Measurements from ENCODE around the gene ALDH4A1. TPM values are rescaled to one million over a fixed set of nuclear protein-coding genes. Genes with fewer than 3 reads are reported as not detected.
A peak's percentile ranks its signal among the peaks of the same experiment; 100 is the strongest.

Gene ALDH4A1
- total RNA-seq, 1 donor from 2014 or later, result 21.8 TPM

DNA sequence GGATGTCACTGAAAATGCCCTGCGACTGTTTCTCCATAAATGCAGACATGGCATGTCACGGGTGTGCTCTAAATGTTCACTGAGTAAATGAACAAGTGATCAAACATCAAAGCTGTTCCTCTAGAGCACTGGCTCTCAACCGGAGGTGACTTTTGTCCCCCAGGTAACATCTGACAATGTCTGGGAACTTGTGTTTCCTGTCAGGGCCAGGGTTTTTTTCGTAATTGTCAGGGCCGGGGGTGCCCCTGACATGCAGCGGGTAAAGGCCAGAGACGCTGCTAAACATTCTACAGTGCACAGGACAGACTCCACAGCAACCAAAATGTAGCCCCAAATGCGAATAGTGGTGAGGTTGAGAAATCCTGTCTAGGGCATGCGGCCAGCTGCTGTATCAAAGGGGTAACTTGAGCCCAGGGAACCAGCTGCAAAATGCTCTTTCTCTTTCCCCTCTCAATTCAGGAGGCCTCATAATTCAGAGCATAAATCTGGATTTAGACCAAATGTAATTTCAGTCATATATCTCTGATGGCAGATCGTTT is 2.0 kb downstream of the ALDH4A1 start:
- Histone ChIP-seq H3K9ac (no peak overlapping the region), H3K27me3 (peaks cover 7% of the 10 kb centered on the region), H3K9me3 (ENCODE audit: low read depth) (no peaks in the 10 kb centered on the region), H4K20me1 (ENCODE audit: low read depth) (peaks cover 10% of the 10 kb centered on the region), H3K36me3 (no peaks in the 10 kb centered on the region), H3K4me1 (peaks cover 14% of the 10 kb centered on the region), H3K4me3 (no peak overlapping the region), H3K4me2 (no peak overlapping the region), H3K79me2 (ENCODE audit: low read depth) (peaks cover 15% of the 10 kb centered on the region), H2AFZ (replicated peaks) (no peak overlapping the region), H3K27ac (no peak overlapping the region), H3F3A (ENCODE audit: low read depth) (peaks cover 5% of the 10 kb centered on the region)
- H3K27ac Mint-ChIP-seq, result no peak overlapping the region
- no peak for DNase-seq (ENCODE audit: low spot score)
- no peaks in the 10 kb centered on the region for H3K9me3 Mint-ChIP-seq
- peaks cover 2% of the 10 kb centered on the region for H3K27me3 Mint-ChIP-seq (ENCODE audit: insufficient read depth, low read depth)
- TF ChIP-seq, protein P1, sequence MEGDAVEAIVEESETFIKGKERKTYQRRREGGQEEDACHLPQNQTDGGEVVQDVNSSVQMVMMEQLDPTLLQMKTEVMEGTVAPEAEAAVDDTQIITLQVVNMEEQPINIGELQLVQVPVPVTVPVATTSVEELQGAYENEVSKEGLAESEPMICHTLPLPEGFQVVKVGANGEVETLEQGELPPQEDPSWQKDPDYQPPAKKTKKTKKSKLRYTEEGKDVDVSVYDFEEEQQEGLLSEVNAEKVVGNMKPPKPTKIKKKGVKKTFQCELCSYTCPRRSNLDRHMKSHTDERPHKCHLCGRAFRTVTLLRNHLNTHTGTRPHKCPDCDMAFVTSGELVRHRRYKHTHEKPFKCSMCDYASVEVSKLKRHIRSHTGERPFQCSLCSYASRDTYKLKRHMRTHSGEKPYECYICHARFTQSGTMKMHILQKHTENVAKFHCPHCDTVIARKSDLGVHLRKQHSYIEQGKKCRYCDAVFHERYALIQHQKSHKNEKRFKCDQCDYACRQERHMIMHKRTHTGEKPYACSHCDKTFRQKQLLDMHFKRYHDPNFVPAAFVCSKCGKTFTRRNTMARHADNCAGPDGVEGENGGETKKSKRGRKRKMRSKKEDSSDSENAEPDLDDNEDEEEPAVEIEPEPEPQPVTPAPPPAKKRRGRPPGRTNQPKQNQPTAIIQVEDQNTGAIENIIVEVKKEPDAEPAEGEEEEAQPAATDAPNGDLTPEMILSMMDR (IDR thresholded peaks at IDR 0.05), result no peak
- no peak for TF ChIP-seq EZH2phosphoT487 (IDR thresholded peaks at IDR 0.05)
- TF ChIP-seq EZH2 (IDR thresholded peaks at IDR 0.05), result no peak
- H3K4me3 Mint-ChIP-seq, result peak overlapping the region; percentile 98
- no peaks in the 10 kb centered on the region for H3K36me3 Mint-ChIP-seq
- H3K4me1 Mint-ChIP-seq, result peaks cover 13% of the 10 kb centered on the region

DNA sequence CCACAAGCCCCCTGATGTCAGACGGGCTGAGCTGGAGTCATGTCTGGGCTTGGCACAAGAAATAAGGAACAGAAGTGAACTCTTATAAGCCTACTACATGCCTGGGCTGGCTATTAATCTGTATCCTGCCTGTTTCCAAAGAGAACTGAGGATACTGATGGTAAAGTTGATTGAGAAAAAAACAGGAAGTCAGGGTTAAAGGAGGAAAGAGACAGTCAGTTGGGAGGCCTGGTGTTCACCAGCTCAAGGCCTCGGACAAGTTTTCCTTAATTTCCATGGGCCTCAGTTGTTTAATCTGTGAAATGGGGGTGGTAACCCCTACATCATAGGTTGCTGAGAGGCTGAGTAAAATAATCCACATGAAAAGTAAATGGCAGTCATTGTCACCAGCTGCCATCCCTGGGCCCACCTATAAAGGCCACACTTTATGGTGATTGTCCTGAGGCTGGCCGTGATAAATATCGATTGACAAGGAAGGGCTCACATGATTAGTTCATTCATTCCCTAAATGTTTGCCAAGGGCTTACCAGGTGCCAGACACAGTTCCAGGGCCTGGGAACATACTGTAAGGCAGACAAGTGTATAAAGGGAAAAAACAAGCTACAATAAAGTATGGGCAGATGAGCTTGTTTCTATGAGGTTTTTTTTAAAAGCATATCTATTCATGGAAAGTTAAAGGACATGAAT is 2.8 kb downstream of the ALDH4A1 start:
- H3K9ac ChIP-seq, result no peak overlapping the region
- Mint-ChIP-seq H3K36me3 (no peaks in the 10 kb centered on the region), H3K27ac (no peak overlapping the region), H3K4me1 (peaks cover 13% of the 10 kb centered on the region), H3K27me3 (ENCODE audit: insufficient read depth, low read depth) (peaks cover 2% of the 10 kb centered on the region), H3K9me3 (no peaks in the 10 kb centered on the region), H3K4me3 (no peak overlapping the region)
- no peak overlapping the region for H3K4me2 ChIP-seq
- no peaks in the 10 kb centered on the region for H3K36me3 ChIP-seq
- H3K27ac ChIP-seq, result no peak overlapping the region
- peaks cover 14% of the 10 kb centered on the region for H3K4me1 ChIP-seq
- peaks cover 5% of the 10 kb centered on the region for H3F3A ChIP-seq (ENCODE audit: low read depth)
- peaks cover 7% of the 10 kb centered on the region for H3K27me3 ChIP-seq
- H3K4me3 ChIP-seq, result no peak overlapping the region
- H3K79me2 ChIP-seq (ENCODE audit: low read depth), result peaks cover 15% of the 10 kb centered on the region
- H3K9me3 ChIP-seq (ENCODE audit: low read depth), result no peaks in the 10 kb centered on the region
- DNase-seq (ENCODE audit: low spot score), result no peak
- no peak overlapping the region for H2AFZ ChIP-seq (replicated peaks)
- H4K20me1 ChIP-seq (ENCODE audit: low read depth), result peaks cover 10% of the 10 kb centered on the region
- no peak for TF ChIP-seq EZH2phosphoT487 (IDR thresholded peaks at IDR 0.05)
- TF ChIP-seq, protein P1 (IDR thresholded peaks at IDR 0.05), result no peak
- no peak for TF ChIP-seq EZH2 (IDR thresholded peaks at IDR 0.05)

GRCh38 chr1:18898567-18898966 is 3.8 kb downstream of the ALDH4A1 start:
- peaks cover 2% of the 10 kb centered on the region for H3K27me3 Mint-ChIP-seq (ENCODE audit: insufficient read depth, low read depth)
- Histone ChIP-seq H3K4me2 (no peak overlapping the region), H3K27me3 (peaks cover 2% of the 10 kb centered on the region), H4K20me1 (ENCODE audit: low read depth) (peaks cover 10% of the 10 kb centered on the region), H3K9ac (no peak overlapping the region), H3F3A (ENCODE audit: low read depth) (peaks cover 5% of the 10 kb centered on the region), H3K27ac (no peak overlapping the region), H3K4me1 (peaks cover 12% of the 10 kb centered on the region), H3K4me3 (no peak overlapping the region), H3K36me3 (no peaks in the 10 kb centered on the region), H3K79me2 (ENCODE audit: low read depth) (peaks cover 15% of the 10 kb centered on the region), H3K9me3 (ENCODE audit: low read depth) (no peaks in the 10 kb centered on the region), H2AFZ (replicated peaks) (no peak overlapping the region)
- TF ChIP-seq EZH2phosphoT487 (IDR thresholded peaks at IDR 0.05) (no peak), EZH2 (IDR thresholded peaks at IDR 0.05) (no peak)
- TF ChIP-seq, protein P1 (IDR thresholded peaks at IDR 0.05), result no peak
- H3K4me1 Mint-ChIP-seq, result peaks cover 10% of the 10 kb centered on the region
- no peak for DNase-seq (ENCODE audit: low spot score)
- no peak overlapping the region for H3K4me3 Mint-ChIP-seq
- H3K27ac Mint-ChIP-seq, result no peak overlapping the region
- H3K36me3 Mint-ChIP-seq, result no peaks in the 10 kb centered on the region
- no peaks in the 10 kb centered on the region for H3K9me3 Mint-ChIP-seq
